ENCODE data around the gene ELOA2. TPM values are rescaled to one million over a fixed set of nuclear protein-coding genes. Genes with fewer than 3 reads are reported as not detected.
"Not testable (repeated sequence)": the region's sequence is repeated elsewhere in the genome, so short reads cannot be mapped to it uniquely, and the experiment has no call there.

The ELOA2 gene
- total and polyA plus RNA-seq, 8 donors, result 0.15 TPM; not detected in 7

- Histone ChIP-seq H3K36me3 (no peaks in the 10 kb centered on the region), H3K27me3 (no peaks in the 10 kb centered on the region), H3K27ac (no peak overlapping the region), H3K4me1 (no peaks in the 10 kb centered on the region), H3K9me3 (peaks cover 0 to 9% (median 3%) of the 10 kb centered on the region in 4 donors), H3K4me3 (no peak overlapping the region)
- TF ChIP-seq POLR2A (IDR thresholded peaks at IDR 0.05) (no peak), CTCF (IDR thresholded peaks at IDR 0.05) (peak in 2 of 7 experiments; percentile 6 to 20)
- DNase-seq, result peak in 1 of 2 donors; percentile 10
- intact Hi-C loops (cut with DNase I; ENCODE audit: low total_unique reads), result no loop called here
- 68 to 84% (median 75%) methylated on average over 2 of the region's 2 CpGs for WGBS, 5 donors
Observed at GRCh38 chr18:47036298-47036874, 965 bp upstream of the ELOA2 start.

GRCh38 chr18:47034591-47034990, 830 bp downstream of the ELOA2 start:
- intact Hi-C loops (cut with DNase I; ENCODE audit: low total_unique reads); H3K4me1 ChIP-seq; H3K27me3 ChIP-seq; H3K4me3 ChIP-seq; H3K36me3 ChIP-seq; H3K27ac ChIP-seq; H3K9me3 ChIP-seq; DNase-seq: not testable (repeated sequence)
- WGBS, 5 donors, result 94 to 100% (median 94%) methylated on average over 4 to 28 of the region's 28 CpGs

DNA sequence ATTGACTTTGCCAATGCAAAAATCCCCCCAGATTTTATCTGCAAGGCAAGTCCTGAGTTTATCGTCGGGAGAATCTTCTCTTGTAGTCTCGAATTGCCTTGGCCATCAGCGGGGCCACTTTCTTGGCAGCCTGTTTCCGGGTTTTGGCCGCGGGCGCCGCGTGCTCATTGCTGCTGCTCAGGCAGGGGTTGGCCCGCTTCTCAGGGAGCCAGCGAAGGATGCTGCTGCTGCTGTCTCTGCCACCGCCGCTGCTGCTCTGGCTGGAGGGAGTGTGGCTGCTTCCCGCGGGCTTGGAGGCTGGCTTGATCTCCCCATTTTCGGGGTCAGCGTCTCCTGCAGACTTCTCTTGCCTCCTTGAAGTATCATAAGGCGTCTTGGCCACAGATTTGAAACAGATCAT, 2.5 kb downstream of the ELOA2 start:
- H3K27me3 ChIP-seq, result no peaks in the 10 kb centered on the region
- H3K4me3 ChIP-seq, result no peak overlapping the region
- intact Hi-C loops (cut with DNase I; ENCODE audit: low total_unique reads), result no loop called here
- TF ChIP-seq POLR2AphosphoS5 (IDR thresholded peaks at IDR 0.05) (no peak), EP300 (IDR thresholded peaks at IDR 0.05) (no peak)
- DNase-seq, result no peak
- H3K27ac ChIP-seq, result no peak overlapping the region
- no peaks in the 10 kb centered on the region for H3K4me1 ChIP-seq
- peaks cover 0 to 9% (median 4%) of the 10 kb centered on the region in 4 donors for H3K9me3 ChIP-seq
- WGBS, 5 donors, result 84 to 94% (median 92%) methylated on average over 17 to 19 of the region's 19 CpGs
- no peaks in the 10 kb centered on the region for H3K36me3 ChIP-seq

DNA sequence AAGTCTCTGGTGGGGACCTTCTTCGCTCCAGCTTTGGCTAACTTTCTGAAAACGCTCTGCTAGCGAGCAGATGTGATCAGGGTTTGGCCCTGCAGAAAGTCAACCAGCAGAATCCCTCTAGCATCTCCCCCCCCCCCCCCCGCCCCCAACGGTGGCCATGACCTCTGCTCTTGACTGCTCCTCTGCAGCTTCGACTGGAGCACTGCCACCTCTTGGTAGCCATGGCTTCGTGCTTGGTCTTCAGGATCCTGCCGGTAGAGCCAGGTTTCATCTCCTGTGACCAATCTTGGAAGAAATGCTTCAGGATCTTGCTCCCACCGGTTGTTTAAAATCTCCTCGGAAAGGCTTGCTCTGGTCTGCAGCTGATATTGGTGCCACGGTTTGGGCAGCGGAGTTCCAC, 4.5 kb downstream of the ELOA2 start:
- H3K9me3 ChIP-seq; intact Hi-C loops (cut with DNase I; ENCODE audit: low total_unique reads); H3K36me3 ChIP-seq; H3K27ac ChIP-seq; H3K4me1 ChIP-seq; DNase-seq; H3K27me3 ChIP-seq; H3K4me3 ChIP-seq: not testable (repeated sequence)
- WGBS, 5 donors, result 89 to 97% (median 97%) methylated on average over 4 of the region's 12 CpGs

- H3K4me3 ChIP-seq; intact Hi-C loops (cut with DNase I; ENCODE audit: low total_unique reads); H3K4me1 ChIP-seq; H3K36me3 ChIP-seq; H3K27ac ChIP-seq; DNase-seq; H3K27me3 ChIP-seq: not testable (repeated sequence)
- no CpG with 5 or more reads among the region's 55 CpGs for WGBS, 5 donors
- H3K9me3 ChIP-seq, result peaks cover 0 to 14% (median 7%) of the 10 kb centered on the region in 4 donors
Observed at GRCh38 chr18:47029684-47030353, 5.6 kb downstream of the ELOA2 start.

- WGBS, 5 donors, result 80 to 100% (median 97%) methylated on average over 3 to 9 of the region's 29 CpGs; no CpG with 5 or more reads in 1 of the 5 donors
- intact Hi-C loops (cut with DNase I; ENCODE audit: low total_unique reads); H3K4me1 ChIP-seq; H3K27me3 ChIP-seq; H3K27ac ChIP-seq; DNase-seq; H3K36me3 ChIP-seq; H3K4me3 ChIP-seq: not testable (repeated sequence)
- H3K9me3 ChIP-seq, result peaks cover 0 to 14% (median 7%) of the 10 kb centered on the region in 4 donors
Observed at GRCh38 chr18:47028738-47029137, 6.7 kb downstream of the ELOA2 start.

- H3K4me3 ChIP-seq; DNase-seq; H3K27ac ChIP-seq; intact Hi-C loops (cut with DNase I; ENCODE audit: low total_unique reads); H3K36me3 ChIP-seq; H3K27me3 ChIP-seq; H3K4me1 ChIP-seq: not testable (repeated sequence)
- 79 to 93% (median 85%) methylated on average over 3 to 11 of the region's 17 CpGs for WGBS, 5 donors
- peaks cover 0 to 12% (median 2%) of the 10 kb centered on the region in 4 donors for H3K9me3 ChIP-seq
Observed at GRCh38 chr18:47025557-47026174, 9.8 kb downstream of the ELOA2 start.

DNA sequence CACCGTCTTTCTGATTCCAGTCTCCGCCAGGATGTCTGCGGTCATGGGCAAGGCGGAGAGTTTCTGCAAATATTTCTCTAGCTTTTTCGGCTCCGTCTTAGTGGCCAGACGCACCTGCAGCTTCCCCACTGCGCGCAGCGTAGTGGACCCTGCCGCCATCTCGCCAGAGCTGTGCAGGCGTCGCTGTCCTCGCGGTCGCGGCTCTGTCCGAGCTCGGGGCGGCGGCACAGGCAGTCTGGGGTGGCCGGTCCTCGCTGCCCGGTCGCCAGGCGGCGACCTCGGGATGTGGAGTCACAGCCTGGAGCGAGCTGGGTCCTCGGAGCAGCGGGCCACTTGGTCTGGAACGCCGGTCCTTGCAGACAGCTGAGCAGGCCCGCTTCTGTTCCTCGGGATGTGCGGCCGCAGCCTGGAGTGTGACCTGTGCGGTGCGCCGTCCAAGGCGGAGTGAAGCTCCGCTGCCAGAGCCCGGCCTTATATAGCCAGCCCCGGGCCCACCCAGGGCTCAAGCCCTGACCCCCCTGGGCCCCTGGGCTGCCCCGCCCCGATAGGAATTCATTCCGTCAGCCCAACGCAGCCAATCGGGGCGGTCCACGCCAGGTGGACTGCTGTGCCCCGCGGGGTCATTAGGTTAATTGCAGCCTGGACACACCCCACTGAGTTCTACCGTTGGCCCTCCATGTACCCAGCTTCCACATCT, 11.5 kb downstream of the ELOA2 start:
- H3K27ac ChIP-seq; DNase-seq; H3K4me1 ChIP-seq; H3K27me3 ChIP-seq; intact Hi-C loops (cut with DNase I; ENCODE audit: low total_unique reads); H3K36me3 ChIP-seq; H3K4me3 ChIP-seq: not testable (repeated sequence)
- peaks cover 0 to 12% (median 2%) of the 10 kb centered on the region in 4 donors for H3K9me3 ChIP-seq
- no CpG with 5 or more reads among the region's 55 CpGs for WGBS, 5 donors

DNA sequence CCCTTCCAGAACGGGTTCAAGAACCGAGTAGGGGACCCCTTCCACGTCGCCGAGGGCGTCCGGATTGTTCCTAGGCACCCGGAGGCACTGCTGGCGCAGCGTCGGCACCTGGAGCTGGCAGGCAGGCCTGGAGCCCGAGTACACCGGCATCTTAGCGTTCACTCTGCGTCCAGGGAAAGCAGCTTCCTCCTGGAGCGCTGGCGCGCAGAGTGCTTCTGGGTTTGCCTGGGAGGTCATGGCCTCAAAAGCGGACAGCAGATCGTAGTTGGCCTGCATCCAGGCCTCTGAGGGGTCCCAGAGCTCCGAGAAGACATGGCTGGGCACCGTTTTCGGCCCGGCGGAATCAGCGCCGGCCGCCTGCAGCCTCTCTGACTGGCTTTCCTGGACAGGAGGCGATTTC, 12.6 kb downstream of the ELOA2 start:
- DNase-seq; H3K4me3 ChIP-seq; H3K27me3 ChIP-seq; H3K36me3 ChIP-seq; H3K9me3 ChIP-seq; H3K4me1 ChIP-seq; H3K27ac ChIP-seq; intact Hi-C loops (cut with DNase I; ENCODE audit: low total_unique reads): not testable (repeated sequence)
- WGBS, 5 donors, result 93 to 95% (median 94%) methylated on average over 9 to 17 of the region's 29 CpGs

- intact Hi-C loops (cut with DNase I; ENCODE audit: low total_unique reads); H3K4me3 ChIP-seq; H3K27ac ChIP-seq; H3K36me3 ChIP-seq; H3K9me3 ChIP-seq; DNase-seq; H3K27me3 ChIP-seq; H3K4me1 ChIP-seq: not testable (repeated sequence)
- no CpG with 5 or more reads among the region's 19 CpGs for WGBS, 5 donors
Observed at GRCh38 chr18:47020757-47021156, 14.7 kb downstream of the ELOA2 start.

Data from stomach (tissue), 9 donors.